GM12874 (cell line): ENCODE results near the gene NOL3.

Source experiments
- TF ChIP-seq, protein P1 (sequence below): IDR thresholded peaks from 2 replicates; pipeline ENCODE4 v1.5.1; 2011; ENCODE audit warnings: low read depth, mild to moderate bottlenecking, control low read depth, low read length, moderate library complexity; ENCODE audit not compliant: insufficient read depth

Gene NOL3

DNA sequence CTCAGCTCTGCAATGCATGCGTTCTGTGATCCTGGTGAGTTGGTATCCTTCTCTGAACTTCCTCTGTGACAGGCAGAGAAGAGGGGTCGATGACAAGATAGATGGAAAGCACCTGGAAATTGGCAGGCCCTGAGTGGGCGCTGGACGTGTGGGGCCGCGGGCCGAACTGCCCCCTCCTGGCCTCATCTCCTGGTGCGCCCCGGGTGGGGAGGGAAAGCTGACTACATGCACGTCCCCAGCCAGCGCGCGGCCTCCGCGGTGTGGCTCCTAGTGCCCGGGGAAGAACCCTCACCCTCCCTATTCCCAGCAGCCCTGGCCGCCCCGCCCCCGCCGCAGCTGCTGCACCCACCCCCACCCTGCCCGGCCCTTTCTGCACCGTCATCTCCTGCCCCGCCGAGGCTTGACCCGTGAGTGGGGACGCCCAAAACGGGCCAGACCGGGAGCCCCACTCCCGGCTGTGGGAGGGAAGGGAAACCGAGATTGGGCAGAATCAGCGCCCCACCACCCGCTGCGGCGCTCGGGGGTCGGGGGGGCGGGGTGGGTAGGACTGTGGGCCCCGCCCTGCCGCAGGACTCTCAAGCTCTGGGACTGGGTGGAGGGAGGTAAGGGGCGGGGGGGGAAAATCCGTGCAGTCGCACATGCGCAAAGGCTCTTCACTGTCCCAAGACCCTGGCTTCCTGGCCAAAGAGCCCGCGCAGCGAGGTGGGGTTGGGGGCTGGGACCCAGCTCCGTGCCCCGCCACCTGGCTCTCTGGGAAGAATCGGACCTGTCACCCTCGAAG lies at the start of gene NOL3:
TSS of gene NOL3 (plus strand) at position 371 of the 781 bp plus-strand sequence.
- TF ChIP-seq, protein P1, sequence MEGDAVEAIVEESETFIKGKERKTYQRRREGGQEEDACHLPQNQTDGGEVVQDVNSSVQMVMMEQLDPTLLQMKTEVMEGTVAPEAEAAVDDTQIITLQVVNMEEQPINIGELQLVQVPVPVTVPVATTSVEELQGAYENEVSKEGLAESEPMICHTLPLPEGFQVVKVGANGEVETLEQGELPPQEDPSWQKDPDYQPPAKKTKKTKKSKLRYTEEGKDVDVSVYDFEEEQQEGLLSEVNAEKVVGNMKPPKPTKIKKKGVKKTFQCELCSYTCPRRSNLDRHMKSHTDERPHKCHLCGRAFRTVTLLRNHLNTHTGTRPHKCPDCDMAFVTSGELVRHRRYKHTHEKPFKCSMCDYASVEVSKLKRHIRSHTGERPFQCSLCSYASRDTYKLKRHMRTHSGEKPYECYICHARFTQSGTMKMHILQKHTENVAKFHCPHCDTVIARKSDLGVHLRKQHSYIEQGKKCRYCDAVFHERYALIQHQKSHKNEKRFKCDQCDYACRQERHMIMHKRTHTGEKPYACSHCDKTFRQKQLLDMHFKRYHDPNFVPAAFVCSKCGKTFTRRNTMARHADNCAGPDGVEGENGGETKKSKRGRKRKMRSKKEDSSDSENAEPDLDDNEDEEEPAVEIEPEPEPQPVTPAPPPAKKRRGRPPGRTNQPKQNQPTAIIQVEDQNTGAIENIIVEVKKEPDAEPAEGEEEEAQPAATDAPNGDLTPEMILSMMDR, result no peak

DNA sequence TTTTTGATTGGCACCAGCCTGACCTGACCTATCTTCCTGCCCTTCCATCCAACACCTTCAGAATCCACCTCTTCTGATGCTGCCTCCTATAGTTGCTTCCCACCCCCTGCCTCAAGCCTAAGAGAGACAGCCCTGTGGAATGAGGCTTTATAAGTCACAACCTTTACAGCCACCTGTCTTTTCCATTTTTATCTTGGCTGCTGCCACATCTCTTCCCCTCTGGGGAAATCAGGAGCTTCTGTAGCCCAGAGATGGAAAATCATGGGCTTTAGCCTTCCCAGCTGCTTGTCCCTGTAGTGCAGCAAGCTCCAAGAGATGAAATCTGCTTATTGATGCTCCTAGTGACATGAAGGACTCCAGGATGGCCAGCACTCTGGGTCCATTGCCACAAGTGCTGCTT lies 41.9 kb upstream of the NOL3 start:
- TF ChIP-seq, protein P1, result no peak

DNA sequence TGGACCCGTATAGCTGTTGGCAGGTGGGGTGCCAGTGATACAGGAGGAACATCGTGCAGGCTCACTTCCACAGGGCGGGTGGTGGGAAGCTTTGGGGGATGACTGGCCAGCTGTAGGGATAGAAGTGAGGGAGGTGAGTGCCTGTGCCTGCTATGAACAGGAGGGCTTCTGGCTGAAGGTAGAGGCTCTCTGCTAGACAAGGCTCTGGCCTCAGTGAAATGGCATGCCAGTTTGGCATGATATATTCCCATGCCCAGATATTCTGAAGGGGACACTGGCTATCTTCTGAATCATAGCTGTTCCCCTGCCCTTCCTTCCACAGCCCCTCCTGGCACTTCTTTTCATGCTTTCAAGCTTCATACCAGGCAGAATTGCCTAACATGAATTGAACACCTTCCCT lies 41.5 kb upstream of the NOL3 start:
- TF ChIP-seq, protein P1, result no peak

DNA sequence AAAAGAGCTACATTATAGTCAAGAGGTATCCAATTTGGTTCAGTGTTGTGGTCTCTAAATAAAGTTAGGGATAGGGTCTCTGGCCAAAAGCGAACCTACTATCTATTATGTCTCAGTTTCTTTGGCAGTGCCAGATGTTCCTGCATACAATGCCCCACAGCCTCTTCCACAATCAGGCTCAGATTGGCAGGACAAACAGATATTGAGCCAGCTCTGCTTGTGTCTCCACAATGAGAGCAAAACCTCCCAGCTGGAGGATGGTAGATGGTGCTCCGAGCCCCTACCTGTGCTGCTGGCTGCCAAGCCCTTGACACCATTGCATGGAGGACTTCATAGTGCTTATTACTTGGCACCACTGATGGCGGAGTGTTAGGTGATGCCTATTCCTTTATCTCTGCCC lies 40.9 kb upstream of the NOL3 start:
- TF ChIP-seq, protein P1, result no peak

DNA sequence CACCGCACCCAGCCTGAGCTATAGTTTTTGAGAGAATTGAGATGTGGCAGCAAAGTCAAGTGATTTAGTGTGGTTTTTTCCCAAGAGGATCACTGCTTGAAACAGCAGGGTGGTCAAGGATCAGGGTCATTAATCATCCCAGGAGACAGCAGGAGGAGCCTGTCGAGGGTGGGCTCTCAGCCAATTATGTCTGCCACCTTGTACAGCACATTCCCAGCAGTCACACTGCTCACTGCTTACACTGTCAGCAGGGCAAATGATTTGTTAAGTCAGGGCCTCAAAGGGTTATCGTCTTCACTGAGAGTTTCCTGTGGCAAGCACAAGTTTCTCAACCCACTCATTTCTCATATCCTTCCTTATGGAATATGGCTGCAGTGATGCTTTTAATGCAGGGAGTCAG lies 32.7 kb upstream of the NOL3 start:
- TF ChIP-seq, protein P1, result no peak

DNA sequence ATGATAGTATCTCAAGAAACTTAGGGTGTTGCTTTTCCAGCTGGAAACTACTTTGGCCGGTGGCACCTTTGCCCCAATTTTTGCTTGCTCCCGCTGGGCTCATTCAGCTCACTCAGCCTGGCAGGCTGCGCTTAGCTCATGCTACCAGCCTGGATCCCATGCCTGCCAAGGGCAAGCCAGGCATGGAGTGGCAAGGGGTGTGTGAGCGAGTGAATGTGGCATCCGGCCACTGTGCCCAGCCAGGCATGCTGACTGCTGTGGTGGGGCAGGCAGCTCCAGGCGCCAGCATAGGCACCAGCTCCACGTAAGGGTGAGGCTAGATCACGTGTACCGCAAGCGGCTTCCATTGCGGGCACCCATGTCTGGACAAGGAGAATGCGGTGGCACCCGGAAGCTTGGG lies 28.9 kb upstream of the NOL3 start:
- TF ChIP-seq, protein P1, result no peak

DNA sequence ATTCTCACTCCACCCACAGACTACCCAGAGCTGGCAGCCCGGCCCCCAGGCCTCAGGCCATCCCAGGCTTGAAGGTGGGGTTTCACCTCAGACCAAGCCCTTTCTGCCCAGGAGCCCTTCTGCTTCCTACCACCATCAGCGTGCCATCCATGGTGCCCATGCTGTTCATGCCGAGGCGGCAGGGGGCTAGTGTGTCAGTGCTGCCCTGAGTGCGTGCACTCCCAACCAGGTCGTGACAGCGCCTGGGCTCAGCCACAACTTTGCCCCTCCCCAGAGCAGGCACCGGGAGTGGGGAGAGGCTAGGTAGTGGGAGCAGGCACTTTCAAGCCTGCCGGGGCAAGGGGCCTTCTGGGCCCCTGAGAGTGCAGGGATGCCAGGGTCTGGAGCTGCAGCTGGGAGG lies 28.0 kb upstream of the NOL3 start:
- TF ChIP-seq, protein P1, result no peak

DNA sequence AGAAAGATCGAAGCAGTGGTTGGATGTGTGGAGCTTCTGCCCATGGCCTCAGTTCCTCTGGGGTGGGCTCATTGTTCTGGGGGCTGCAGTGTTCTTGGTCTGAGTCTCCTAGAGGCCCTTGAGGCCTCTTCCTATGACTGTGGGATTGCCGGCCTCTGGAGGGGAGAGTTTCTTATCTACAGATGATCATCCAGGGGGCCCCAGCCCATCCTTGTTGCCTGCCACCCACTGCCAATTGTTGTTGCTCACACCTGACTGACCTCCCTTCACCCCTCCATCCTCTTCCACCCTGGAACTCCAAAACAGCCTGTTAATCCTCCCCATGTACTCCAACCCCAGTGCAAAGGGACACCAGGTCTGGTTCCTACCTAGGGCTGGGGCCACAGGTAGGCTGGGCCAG lies 25.4 kb upstream of the NOL3 start:
- TF ChIP-seq, protein P1, result no peak
